NK-92 (cell line): ENCODE results near the gene BMPR1B.
"Not testable (repeated sequence)": the region's sequence is repeated elsewhere in the genome, so short reads cannot be mapped to it uniquely, and the experiment has no call there.

Experiments used
- DNase-seq: peaks from one replicate; lab custom pipeline; 2025; ENCODE audit not compliant: unreplicated experiment; lab: John Stamatoyannopoulos, UW

The BMPR1B gene

DNA sequence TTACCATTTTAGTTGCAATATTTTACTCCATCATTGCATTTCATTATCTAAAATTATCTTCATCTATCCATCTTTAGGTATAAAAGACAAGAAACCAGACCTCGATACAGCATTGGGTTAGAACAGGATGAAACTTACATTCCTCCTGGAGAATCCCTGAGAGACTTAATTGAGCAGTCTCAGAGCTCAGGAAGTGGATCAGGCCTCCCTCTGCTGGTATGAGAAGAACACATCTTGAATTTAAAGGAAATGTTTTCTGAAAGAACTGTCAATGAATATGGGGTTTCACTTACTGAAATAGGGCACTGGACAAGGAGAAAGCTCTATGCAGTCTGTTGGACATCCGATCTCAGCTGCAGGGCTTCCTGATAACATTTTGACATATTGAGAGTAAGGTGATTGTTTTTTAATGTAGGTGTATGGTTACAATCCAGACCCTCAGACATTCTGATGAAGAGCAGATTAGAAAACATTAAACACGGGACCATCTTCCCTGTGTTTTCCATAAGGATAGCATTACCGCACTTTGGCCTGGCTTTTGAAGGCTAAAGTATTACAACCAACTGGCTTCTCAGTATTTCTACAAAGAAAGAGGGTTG, 367.2 kb downstream of the BMPR1B start:
- DNase-seq, result no peak

- no peak for DNase-seq
Measured at GRCh38 chr4:95129031-95129430, 371.3 kb downstream of the BMPR1B start.

DNA sequence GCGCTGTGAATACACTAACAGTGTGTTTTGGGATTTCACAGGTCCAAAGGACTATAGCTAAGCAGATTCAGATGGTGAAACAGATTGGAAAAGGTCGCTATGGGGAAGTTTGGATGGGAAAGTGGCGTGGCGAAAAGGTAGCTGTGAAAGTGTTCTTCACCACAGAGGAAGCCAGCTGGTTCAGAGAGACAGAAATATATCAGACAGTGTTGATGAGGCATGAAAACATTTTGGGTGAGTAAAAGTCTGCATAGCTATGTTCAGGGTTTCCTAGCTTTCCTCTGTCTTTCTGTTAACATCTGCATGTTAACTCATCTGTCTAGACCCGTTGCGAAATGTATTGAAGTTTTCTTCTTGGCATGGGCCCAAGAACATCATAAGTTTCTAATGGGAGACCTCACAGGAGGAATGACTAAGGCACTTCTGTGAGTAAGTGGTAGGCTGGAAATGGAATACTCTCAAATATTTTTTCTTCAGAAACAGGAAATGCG, 372.1 kb downstream of the BMPR1B start:
- DNase-seq, result no peak

DNA sequence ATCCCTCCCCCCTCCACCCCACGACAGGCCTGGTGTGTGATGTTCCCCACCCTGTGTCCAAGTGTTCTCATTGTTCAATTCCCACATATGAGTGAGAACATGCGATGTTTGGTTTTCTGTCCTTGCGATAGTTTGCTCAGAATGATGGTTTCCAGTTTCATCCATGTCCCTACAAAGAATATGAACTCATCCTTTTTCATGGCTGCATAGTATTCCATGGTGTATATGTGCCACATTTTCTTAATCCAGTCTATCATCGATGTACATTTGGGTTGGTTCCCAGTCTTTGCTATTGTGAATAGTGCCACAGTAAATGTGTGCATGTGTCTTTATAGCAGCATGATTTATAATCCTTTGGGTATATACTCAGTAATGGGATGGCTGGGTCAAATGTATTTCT, 376.3 kb downstream of the BMPR1B start:
- not testable (repeated sequence) for DNase-seq

DNA sequence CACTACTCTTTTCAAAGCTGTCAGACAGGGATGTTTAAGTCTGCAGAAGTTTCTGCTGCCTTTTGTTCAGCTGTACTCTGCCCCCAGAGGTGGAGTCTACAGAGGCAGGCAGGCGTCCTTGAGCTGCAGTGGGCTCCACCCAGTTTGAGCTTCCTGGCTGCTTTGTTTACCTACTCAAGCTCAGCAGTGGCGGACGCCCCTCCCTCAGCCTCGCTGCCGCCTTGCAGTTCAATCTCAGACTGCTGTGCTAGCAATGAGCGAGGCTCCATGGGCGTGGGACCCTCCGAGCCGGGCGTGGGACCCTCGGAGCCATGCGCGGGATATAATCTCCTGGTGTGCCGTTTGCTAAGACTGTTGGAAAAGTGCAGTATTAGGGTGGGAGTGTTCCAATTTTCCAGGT, 381.7 kb downstream of the BMPR1B start:
- DNase-seq, result not testable (repeated sequence)

- no peak for DNase-seq
Measured at GRCh38 chr4:95141361-95141760, 383.6 kb downstream of the BMPR1B start.

- DNase-seq, result no peak
Measured at GRCh38 chr4:95142932-95143331, 385.2 kb downstream of the BMPR1B start.

GRCh38 chr4:95151255-95151654, 393.5 kb downstream of the BMPR1B start:
- no peak for DNase-seq

GRCh38 chr4:95153182-95153581, 395.4 kb downstream of the BMPR1B start:
- no peak for DNase-seq

DNA sequence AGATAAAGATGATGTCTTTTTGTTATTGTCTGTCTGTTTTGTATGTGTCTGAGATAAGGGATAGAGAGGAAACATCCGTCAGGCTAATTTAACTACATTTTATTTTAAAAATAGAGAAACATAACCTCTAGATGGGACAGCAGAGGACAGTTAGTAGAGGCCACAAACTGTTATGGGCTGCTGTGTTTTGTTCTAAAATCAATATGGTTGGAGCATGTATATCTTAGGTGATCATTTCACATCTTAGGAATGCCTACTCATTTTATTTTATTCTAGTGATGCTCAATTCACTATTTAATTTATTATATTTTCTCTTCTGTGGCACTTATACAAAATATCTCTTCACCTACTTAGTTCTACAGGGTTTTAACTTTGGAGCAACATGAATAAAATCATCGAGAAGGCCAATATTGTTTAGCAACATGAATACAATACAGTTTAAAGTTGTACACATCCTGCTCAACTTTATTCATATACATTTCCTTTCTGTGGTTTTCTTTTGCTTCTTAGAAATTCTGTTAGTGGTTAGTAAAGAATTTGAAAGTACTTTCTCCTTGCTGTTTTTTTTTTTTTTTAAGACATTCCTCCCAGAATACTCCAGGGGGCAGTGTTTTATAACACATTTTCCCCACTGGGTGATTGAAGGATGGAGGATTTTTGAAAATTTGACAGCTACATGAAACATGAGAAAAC, 398.1 kb downstream of the BMPR1B start:
- DNase-seq, result no peak

DNA sequence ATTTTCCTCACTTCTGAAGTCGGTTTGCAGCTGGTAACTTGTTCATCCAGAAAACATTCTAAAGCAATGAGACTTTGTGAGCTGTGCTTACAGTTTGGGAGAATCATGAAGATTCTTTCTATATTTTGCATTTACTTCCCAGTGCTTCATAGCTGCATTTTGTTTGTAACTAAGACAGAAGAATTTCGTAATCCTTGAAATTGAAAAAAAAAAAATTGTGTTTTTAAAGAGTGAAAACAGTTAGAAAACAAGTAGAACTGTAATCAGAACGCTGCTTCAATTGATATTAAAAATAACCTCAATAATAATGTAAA, 398.7 kb downstream of the BMPR1B start:
- no peak for DNase-seq

- DNase-seq, result no peak
Measured at GRCh38 chr4:95157596-95157995, 399.8 kb downstream of the BMPR1B start.

- DNase-seq, result no peak
Measured at GRCh38 chr4:95158045-95158444, 400.3 kb downstream of the BMPR1B start.

DNA sequence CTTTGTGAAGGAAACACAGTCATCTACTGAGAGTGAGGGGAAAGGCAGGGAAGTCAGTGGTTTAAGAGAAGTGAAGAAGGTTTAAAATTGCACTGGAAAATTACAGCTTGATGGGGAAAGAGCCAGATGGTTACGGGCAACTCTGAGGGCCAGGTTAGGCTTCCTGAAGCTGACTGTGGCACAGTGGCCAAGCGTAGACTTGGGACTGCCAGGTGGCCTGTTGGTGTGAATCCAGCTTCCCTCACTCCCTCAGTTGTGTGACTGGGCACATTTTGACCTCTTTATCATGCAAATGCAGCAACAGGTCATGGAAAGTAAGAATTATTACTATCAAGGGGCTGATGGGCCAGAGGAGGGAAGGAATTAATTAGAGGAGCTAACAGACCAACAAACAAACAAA, 400.9 kb downstream of the BMPR1B start:
- no peak for DNase-seq

DNA sequence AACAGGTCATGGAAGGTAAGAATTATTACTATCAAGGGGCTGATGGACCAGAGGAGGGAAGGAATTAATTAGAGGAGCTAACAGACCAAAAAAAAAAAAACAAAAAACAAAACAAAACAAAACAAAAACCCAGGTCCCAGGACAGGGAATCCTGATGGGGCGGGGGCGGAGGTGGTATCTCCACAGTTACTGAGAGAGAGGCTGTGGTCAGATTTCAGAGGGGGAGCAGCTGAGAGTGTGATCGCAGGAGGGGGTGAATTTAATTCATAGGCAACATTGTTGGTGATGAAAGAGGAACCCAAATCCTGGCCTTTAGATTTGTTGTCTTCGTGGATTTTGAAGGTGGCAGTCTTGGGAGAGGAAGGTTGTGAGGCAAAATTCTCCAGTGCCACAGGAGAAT, 401.6 kb downstream of the BMPR1B start:
- DNase-seq, result no peak

DNA sequence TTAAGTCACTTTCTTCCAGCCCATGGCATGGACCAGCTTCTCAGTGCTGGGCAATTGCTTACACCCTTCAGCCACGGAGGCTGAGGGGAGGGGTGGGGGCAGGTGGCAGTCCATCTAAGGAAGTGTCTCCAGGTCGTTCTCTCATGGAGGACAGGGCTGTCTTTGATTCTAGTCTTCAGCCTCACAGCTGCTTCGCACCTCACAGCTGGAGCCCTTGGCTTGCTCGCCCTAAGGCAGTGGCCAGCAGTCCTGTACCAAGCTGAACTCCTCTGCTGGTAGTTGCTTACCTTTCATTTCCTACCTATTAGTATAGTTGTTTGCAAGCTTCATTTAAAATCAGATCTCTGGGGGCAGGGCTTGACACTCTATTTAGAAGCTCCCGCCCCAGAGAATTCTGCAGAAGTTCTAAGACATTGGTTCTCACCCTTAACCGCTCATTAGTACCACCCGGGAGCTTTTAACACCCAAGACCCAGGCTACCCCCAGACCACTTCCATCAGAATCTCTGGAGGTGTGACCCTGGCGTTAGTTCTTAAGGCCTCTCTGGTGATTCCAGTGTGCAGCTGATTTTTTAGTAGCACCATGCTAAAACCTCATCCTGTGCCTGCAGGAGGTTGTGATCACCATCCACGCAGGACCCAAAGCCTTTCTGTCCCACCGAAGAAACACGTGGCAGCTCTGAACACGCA, 404.2 kb downstream of the BMPR1B start:
- no peak for DNase-seq

DNA sequence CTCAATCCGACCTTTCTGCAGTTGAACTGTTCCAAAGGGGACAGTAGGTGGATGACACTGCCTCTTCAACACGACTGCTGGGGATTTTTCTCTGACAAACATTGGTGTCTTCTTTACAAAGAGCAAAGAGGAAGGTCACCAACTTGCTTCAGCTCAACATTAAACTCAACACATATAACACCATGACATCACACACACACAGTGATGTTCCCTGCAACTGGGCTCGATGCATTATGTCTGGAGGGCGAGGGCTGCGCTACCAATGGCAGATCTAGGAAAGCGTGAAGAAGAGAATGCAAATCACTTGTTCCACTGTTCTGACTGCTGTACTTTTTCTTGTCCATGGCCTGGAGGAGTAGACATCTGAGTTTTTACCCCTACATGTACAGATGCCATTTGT, 405.1 kb downstream of the BMPR1B start:
- no peak for DNase-seq

- DNase-seq, result no peak
Measured at GRCh38 chr4:95165926-95166524, 408.3 kb downstream of the BMPR1B start.

DNA sequence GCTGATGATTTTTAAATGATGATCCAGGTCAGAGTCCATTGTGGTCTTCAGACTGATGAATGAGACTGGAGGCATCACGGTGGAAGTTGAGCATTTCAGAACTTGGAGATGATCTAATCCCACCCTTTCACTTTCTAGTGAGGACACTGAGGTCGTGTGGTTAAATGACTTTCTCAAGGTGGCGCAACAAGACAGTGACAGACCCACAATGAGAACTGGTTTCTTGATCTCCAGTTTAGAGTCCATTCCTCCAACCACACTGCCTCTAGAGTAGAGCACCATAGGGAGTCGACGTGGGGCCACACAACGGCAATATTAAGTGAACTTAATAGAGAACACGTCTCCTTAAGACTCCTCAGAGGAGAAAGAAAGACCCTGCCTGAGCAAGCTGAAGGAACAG, 410.1 kb downstream of the BMPR1B start:
- no peak for DNase-seq

GRCh38 chr4:95170176-95170575, 412.4 kb downstream of the BMPR1B start:
- no peak for DNase-seq

DNA sequence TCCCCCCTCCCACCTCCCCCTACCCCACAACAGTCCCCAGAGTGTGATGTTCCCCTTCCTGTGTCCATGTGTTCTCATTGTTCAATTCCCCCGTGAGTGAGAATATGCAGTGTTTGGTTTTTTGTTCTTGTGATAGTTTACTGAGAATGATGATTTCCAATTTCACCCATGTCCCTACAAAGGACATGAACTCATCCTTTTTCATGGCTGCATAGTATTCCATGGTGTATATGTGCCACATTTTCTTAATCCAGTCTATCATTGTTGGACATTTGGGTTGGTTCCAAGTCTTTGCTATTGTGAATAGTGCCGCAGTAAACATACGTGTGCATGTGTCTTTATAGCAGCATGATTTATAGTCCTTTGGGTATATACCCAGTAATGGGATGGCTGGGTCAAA, 413.6 kb downstream of the BMPR1B start:
- not testable (repeated sequence) for DNase-seq

- DNase-seq, result no peak
Measured at GRCh38 chr4:95178938-95179337, 421.2 kb downstream of the BMPR1B start.
